ENCODE results near the gene GTPBP3.
A peak's percentile ranks its signal among the peaks of the same experiment; 100 is the strongest.
"Not testable (repeated sequence)": the region's sequence is repeated elsewhere in the genome, so short reads cannot be mapped to it uniquely, and the experiment has no call there.

The GTPBP3 gene

DNA sequence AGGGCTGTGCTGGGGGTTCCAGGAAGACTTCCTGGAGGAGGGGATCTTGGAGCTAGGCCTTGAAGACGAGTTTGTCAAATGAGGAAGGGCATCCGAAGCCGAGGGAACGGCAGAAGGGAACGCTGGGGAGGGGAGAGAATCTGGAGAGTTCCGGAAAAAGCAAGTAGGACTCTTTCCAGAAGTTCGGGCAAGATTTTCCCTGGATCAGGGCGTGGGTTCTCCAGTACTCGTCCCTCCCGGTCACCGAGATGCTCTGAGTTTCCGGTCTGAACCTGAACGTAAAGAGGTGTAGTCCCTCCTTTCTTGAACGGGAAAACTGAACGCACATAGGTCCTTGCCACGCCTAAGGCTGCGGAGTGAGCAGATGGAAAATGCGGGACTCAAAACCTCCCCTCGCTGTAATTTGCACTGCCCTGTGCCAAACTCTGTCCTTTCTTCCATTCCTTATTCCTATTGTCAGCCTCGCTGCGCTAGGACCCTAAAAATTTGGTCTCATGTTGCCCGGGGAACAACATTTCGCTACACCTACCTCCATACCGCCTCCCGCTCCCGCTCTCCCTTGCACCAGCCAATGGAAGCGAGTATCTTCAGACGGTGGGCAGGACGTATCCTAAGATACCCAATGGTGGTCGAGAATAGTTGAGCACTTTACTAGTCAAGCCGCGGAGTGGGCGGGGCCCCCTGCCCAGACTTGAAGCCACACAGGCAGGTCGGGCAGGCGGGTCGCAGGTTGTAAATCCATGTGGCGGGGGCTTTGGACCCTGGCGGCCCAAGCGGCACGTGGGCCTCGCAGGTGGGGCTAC, at the start of gene GTPBP3:
GTPBP3 (plus strand) TSS at position 682 of the 803 bp plus-strand sequence; CDS start at position 741, 59 bp downstream.
- peak; percentile 99 for DNase-seq

DNA sequence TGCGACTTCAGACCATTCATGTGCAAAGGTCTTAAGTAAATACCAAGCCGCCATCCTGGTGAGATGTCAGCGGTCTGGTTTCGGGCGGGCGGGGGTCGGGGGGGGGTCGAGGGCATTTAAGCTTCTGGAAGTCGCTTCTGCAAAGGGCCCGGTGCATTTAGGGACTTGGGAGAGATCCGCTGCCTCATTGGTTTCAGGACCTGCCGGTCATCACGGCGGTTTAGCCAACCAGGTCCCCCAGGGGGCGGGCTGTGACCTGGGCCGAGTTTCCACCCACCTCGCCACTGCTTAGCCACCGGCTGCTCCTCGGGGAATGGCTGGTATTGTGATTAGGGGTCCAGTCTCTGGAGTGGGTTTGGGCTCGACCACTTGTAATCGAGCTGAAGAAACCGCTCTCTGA, 47.9 kb upstream of the GTPBP3 start:
- DNase-seq: peak; percentile 72

- peak; percentile 88 for DNase-seq
Measured at GRCh38 chr19:17292301-17293074, 44.9 kb upstream of the GTPBP3 start.

- no peak for DNase-seq
Measured at GRCh38 chr19:17293605-17294004, 43.7 kb upstream of the GTPBP3 start.

GRCh38 chr19:17294051-17294891, 43.1 kb upstream of the GTPBP3 start:
- DNase-seq: peak; percentile 76

DNA sequence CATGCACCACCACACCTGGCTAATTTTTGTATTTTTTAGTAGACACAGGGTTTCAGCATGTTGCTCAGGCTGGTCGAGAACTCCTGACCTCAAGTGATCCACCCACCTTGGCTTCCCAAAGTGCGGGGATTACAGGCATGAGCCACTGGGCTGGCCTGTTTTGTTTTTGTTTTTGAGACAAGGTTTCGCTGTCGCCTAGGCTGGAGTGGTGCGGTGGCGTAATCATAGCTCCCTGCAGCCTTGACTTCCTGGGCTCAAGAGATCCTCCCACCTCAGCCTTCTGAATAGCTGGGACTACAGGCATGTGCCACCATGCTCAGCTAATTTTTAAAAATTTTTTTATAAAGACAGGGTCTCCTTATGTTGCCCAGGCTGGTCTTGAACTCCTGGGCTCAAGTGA, 41.8 kb upstream of the GTPBP3 start:
- not testable (repeated sequence) for DNase-seq

DNA sequence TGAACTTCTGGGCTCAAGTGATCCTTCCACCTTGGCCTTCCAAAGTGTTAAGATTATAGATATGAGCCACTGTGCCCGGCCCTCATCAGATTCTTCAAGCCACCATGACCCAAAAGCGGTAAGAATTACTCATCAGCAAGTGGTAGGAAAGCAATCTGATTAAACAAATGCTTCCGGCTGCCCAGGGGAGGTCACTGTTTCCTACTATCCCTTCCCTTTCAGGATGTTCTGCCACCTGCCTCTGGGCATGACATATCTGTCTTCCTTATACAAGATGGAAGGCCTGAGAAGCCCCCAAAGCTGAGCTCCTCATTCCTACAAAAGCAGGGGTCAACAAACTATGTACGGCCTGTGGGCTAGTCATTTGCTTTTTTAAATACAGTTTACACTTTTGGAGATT, 41.1 kb upstream of the GTPBP3 start:
- DNase-seq: peak; percentile 35

- DNase-seq: no peak
Measured at GRCh38 chr19:17296976-17297375, 40.4 kb upstream of the GTPBP3 start.

GRCh38 chr19:17300992-17301619, 36.2 kb upstream of the GTPBP3 start:
- DNase-seq: no peak

GRCh38 chr19:17302391-17303166, 34.8 kb upstream of the GTPBP3 start:
- no peak for DNase-seq

GRCh38 chr19:17303167-17303939, 34.0 kb upstream of the GTPBP3 start, which contains the start of gene ABHD8:
Gene ABHD8, minus strand, starts transcription at chr19:17303425. Its CDS starts 1,809 bp downstream, at chr19:17301616.
- DNase-seq: peak; percentile 96

DNA sequence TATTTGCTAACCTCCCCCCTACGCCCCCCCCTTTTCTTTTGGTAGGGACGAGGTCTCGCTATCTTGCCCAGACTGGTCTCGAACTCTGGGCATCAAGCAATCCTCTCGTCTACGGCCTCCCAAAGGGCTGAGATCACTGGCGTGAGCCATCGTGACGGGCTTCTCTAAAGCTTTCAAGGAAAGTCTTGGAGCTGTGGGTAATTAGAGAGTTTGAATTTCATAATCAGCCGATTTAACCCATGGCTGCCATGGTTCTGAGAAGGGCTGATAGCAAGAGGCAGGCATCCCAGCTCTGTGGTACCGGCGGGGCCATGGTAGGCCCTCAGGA, 33.4 kb upstream of the GTPBP3 start:
- DNase-seq: no peak

GRCh38 chr19:17304386-17305215, 32.8 kb upstream of the GTPBP3 start:
- no peak for DNase-seq

DNA sequence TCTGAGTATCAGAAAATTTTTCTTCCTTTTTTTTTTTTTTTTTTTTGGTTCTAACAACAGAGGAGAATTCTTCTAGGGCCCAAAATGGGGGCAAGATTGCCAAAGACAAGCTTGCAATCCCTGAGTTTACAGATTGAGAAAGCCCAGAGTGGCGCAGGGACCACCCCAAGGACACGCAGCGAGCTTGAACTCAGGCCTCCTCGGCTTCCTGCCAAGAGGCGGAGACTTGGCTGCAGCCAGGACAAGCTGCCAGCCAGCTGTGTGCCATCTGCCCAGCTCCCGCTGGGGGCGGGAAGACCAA, 32.2 kb upstream of the GTPBP3 start:
- no peak for DNase-seq

DNA sequence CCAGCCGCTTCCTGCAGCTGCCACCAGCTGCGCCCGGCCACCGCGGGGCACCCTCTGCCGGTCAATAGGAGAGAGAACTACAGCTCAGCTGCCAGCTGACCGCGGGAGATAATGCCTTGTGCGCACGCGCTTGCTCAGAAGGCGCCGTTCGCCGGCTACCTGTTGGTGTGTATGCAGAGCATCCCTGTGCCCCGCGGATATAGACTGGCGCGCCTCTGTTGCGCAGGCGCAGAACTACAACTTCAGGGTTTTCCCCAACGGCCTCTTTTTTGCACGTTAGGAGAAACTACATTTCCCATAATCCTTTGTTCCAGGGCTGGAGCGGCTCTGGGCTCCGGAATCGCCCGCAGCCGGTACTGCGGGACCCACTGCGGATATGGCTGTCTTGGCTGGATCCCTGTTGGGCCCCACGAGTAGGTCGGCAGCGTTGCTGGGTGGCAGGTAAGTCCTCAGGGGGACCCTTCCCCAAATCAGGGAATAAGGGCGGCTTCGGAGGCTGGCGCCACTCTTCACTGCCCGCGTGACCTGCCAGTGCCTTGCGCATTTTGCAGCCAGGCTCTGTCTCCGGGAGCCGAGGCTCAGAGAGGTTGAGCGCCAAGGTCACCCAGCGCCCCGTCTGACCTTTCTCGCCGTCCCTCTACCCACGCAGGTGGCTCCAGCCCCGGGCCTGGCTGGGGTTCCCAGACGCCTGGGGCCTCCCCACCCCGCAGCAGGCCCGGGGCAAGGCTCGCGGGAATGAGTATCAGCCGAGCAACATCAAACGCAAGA, 31.7 kb upstream of the GTPBP3 start, which contains the start of gene MRPL34:
MRPL34 (plus strand) TSS at position 356 of the 768 bp plus-strand sequence; CDS start at position 377, 21 bp downstream.
- DNase-seq: peak; percentile 99

DNA sequence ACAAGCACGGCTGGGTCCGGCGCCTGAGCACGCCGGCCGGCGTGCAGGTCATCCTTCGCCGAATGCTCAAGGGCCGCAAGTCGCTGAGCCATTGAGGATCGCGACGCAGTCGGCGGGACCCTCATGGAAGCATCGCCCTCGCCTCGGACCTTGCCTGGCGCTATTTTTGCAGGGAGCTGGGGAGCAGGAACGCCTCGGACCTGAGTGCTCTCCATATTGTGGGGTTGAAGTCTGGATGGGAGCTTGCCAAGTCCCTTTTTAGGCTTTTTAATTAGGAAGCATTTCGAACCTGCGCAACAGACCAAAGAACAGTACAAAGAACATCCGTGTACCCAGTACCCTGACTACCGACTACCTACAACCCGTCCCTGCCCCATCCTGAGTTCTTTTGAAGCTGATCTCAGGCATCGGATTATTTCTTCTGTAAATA, 31.1 kb upstream of the GTPBP3 start:
- no peak for DNase-seq

GRCh38 chr19:17307876-17308377, 29.4 kb upstream of the GTPBP3 start:
- no peak for DNase-seq

- peak; percentile 100 for DNase-seq
Measured at GRCh38 chr19:17309198-17309964, 28.0 kb upstream of the GTPBP3 start, which contains the start of gene DDA1. Gene DDA1, plus strand, starts transcription at chr19:17309563. Its CDS starts 92 bp downstream, at chr19:17309655.
